T-helper 2 cell treated with Interferon-gamma antibody and Interleukin-4, amounts not matched to agents 5 μg/mL and 100 μg/mL, for 36 hours (primary cell): ENCODE measurements around the gene COL20A1.
"Not testable (repeated sequence)": the region's sequence is repeated elsewhere in the genome, so short reads cannot be mapped to it uniquely, and the experiment has no call there.

Experiments used
- DNase-seq: peaks from one replicate; pipeline ENCODE4 v3.0.0; 2021; ENCODE audit warnings: low spot score
- H3K27ac Mint-ChIP-seq: one replicate; pipeline ENCODE4 v1.8.0; 2021; ENCODE audit warnings: mild to moderate bottlenecking, mixed read lengths
- H3K27me3 Mint-ChIP-seq: one replicate; pipeline ENCODE4 v1.8.0; 2021; ENCODE audit warnings: low read depth, mixed read lengths
- H3K36me3 Mint-ChIP-seq: one replicate; pipeline ENCODE4 v1.8.0; 2021; ENCODE audit warnings: low read depth, mixed read lengths
- H3K4me1 Mint-ChIP-seq: one replicate; pipeline ENCODE4 v1.8.0; 2021; ENCODE audit warnings: low read depth, mixed read lengths
- H3K4me3 Mint-ChIP-seq: one replicate; pipeline ENCODE4 v1.8.0; 2022; ENCODE audit warnings: mild to moderate bottlenecking, moderate library complexity, mixed read lengths
- H3K9me3 Mint-ChIP-seq: one replicate; pipeline ENCODE4 v1.8.0; 2021; ENCODE audit warnings: mixed read lengths

The COL20A1 gene

DNA sequence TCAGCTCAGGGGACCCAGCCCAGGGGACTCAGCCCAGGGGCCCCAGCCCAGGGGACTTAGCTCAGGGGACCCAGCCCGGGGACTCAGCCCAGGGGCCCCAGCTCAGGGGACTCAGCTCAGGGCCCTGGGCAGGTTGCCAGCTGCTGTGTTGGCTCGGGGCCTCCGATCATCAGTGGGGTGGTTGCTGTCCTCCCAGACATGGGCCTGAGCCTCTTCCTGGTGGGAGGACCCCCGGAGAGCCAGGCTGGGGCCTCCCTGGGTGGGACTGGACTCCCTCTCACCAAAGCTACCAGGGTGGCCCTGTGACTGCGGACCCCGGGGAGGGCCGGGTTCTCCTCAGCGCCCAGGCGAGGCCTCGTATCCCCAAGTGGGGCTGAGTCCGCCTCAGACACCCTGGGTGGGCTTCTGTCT, 4.4 kb downstream of the COL20A1 start:
- peaks cover 9% of the 10 kb centered on the region for H3K27me3 Mint-ChIP-seq
- H3K27ac Mint-ChIP-seq, result no peak overlapping the region
- DNase-seq, result no peak
- no peak overlapping the region for H3K4me3 Mint-ChIP-seq
- no peaks in the 10 kb centered on the region for H3K36me3 Mint-ChIP-seq
- peaks cover 2% of the 10 kb centered on the region for H3K4me1 Mint-ChIP-seq
- H3K9me3 Mint-ChIP-seq, result no peaks in the 10 kb centered on the region

DNA sequence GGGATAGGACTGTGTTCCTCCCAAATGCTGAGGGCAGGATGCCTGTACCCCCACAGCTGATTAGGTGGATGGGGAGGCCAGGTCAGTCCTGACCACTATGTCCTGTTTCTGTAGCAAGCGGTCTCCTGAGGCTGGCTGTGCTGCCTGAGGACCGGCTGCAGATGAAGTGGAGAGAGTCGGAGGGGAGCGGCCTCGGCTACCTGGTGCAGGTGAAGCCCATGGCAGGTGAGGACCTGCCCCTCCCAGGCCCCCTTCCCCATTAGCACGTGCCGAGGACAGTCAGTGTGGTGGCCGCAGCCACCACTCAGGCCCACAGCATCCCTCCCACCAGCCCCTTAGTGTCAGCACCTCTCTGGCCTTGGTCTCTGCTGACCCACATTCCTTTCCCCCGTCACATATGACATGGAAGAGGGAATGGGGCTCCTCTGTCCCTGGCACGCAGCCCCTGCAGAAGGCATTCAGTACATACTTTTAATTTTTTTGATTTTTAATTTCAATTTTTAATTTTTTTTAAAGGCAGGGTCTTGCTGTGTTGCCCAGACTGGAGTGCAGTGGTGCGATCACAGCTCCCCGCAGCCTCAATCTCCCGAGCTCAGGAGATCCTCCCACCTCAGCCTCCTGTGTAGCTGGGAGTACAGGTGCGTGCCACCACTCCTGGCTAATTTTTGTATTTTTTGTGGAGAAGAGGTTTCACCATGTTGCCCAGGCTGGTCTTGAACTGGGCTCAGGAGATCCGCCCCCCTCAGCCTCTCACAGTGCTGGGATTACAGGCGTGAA, 5.0 kb downstream of the COL20A1 start:
- Mint-ChIP-seq H3K4me1 (peaks cover 2% of the 10 kb centered on the region), H3K9me3 (no peaks in the 10 kb centered on the region), H3K4me3 (no peak overlapping the region), H3K36me3 (no peaks in the 10 kb centered on the region), H3K27me3 (peaks cover 9% of the 10 kb centered on the region), H3K27ac (no peak overlapping the region)
- no peak for DNase-seq

DNA sequence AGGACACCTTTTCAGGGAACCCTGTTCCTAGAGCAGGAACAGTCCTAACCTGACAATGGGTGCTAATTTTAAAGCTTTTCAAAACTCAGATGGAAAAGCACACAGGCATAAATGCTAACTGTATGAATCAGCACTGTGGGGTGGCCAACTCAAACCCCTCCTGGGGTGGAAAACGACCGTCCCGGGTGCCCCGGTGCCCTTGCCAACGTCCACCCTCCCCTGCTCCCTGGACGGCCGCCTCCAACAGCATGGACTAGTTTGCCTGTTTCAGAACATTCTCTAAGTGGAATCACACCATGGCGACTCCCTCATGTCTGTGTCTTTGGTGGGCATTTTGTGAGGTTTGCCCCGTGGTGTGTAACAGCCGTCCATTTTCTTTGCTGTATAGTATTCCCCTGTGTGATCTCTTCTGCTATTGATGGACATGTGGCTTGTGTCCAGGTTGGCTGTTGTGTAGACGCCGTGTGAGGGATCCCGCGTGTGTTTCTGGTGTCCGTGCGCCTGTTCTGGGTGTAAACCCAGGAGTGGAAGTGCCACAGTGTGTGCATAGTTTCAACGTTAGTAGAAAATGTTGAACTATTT, 5.8 kb downstream of the COL20A1 start:
- H3K4me1 Mint-ChIP-seq, result peaks cover 2% of the 10 kb centered on the region
- H3K27ac Mint-ChIP-seq, result no peak overlapping the region
- peaks cover 9% of the 10 kb centered on the region for H3K27me3 Mint-ChIP-seq
- no peak overlapping the region for H3K4me3 Mint-ChIP-seq
- no peaks in the 10 kb centered on the region for H3K36me3 Mint-ChIP-seq
- no peaks in the 10 kb centered on the region for H3K9me3 Mint-ChIP-seq
- no peak for DNase-seq

DNA sequence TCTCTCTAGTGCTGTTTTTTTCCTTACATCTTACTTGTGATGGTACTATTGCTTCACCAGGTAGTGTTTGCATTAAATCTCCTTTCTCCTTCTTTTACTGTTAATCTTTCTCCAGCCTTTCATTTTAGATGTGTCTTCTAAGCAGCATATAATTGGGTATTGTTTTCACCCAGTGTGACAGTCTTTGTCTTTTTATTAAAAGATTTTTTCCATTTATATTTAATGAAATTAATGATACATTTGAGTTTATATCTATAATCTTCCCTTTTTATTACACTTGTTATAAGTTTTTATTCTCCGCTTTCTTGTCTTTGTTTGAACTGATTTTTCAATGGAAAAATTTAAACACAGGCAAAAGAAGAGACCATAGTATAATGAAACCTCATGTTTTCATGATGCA, 8.7 kb downstream of the COL20A1 start:
- DNase-seq, result no peak
- Mint-ChIP-seq H3K36me3 (no peaks in the 10 kb centered on the region), H3K4me1 (no peaks in the 10 kb centered on the region), H3K9me3 (no peaks in the 10 kb centered on the region), H3K4me3 (no peak overlapping the region), H3K27ac (no peak overlapping the region), H3K27me3 (no peaks in the 10 kb centered on the region)

DNA sequence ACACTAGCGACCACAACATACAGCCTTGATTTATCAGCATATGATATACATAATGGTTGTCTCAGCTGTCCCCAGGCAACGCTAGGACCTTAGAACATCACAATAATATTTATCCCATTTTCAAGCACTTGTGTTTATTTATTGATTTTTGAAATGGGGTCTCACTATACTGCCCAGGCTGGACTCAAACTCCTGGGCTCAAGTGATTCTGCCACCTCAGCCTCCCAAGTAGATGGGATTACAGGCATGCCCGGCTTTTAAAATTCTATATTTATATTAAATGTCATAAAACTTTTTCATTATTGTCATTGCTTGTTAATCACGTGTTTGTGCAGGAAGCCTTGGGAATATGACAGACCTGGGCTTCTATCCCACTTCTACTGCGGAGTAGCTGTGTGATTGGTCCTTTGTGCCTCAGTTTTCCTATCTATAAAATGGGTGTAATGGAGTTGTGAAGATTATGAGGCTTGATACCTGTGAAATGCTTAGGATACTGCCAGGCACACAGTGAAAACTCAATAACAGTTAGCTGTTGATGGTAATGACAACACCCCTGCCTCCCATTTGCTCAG, 10.2 kb downstream of the COL20A1 start:
- H3K9me3 Mint-ChIP-seq, result no peaks in the 10 kb centered on the region
- H3K4me1 Mint-ChIP-seq, result no peaks in the 10 kb centered on the region
- H3K4me3 Mint-ChIP-seq, result no peak overlapping the region
- H3K27me3 Mint-ChIP-seq, result no peaks in the 10 kb centered on the region
- H3K27ac Mint-ChIP-seq, result no peak overlapping the region
- H3K36me3 Mint-ChIP-seq, result no peaks in the 10 kb centered on the region
- DNase-seq, result no peak

DNA sequence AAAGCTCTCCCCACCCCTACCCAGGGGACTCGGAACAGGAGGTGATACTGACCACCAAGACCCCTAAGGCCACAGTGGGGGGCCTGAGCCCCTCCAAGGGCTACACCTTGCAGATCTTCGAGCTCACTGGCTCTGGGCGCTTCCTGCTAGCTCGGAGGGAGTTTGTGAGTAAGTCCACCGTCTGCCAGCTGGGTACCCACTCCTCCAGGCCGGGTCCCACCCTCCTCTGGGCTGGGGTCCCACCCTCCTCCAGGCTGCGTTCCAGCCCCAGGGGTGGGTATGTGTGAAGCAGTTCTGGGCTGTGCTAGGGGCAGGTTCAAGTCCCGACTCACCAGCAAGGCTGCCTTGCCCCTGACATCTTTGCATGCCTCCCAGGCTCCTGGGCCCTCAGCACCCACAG, 12.4 kb downstream of the COL20A1 start:
- DNase-seq, result no peak
- Mint-ChIP-seq H3K4me1 (no peaks in the 10 kb centered on the region), H3K9me3 (no peaks in the 10 kb centered on the region), H3K36me3 (no peaks in the 10 kb centered on the region), H3K27me3 (no peaks in the 10 kb centered on the region), H3K4me3 (no peak overlapping the region), H3K27ac (no peak overlapping the region)

DNA sequence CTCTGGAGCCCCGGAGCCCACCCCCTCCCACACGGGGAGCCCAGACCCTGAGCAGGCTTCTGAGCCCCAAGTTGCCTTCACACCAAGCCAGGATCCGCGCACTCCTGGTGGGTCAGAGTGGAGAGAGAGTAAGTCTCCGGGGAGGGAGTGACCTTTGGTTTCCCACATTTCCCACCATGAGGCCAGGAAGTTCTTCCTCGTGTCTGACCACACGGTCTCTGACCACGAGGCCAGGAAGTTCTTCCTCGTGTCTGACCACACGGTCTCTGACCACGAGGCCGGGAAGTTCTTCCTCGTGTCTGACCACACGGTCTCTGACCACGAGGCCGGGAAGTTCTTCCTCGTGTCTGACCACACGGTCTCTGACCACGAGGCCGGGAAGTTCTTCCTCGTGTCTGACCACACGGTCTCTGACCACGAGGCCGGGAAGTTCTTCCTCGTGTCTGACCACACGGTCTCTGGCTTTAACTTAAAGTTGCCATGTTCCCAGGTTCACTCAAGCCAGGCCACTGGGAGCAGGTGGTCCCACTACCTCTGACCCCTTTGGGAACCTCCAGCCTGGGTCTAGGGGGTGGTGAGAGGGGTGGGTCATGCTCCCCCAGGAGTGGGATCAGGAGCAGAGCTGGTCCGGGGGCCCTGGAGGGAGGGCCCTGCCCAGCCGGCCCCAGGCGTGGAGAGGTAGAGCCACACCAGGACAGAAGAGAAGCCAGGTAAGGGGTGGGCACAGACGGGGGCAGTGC, 13.1 kb downstream of the COL20A1 start:
- H3K4me1 Mint-ChIP-seq, DNase-seq, H3K4me3 Mint-ChIP-seq, H3K27ac Mint-ChIP-seq, H3K27me3 Mint-ChIP-seq, H3K36me3 Mint-ChIP-seq, H3K9me3 Mint-ChIP-seq: not testable (repeated sequence)

DNA sequence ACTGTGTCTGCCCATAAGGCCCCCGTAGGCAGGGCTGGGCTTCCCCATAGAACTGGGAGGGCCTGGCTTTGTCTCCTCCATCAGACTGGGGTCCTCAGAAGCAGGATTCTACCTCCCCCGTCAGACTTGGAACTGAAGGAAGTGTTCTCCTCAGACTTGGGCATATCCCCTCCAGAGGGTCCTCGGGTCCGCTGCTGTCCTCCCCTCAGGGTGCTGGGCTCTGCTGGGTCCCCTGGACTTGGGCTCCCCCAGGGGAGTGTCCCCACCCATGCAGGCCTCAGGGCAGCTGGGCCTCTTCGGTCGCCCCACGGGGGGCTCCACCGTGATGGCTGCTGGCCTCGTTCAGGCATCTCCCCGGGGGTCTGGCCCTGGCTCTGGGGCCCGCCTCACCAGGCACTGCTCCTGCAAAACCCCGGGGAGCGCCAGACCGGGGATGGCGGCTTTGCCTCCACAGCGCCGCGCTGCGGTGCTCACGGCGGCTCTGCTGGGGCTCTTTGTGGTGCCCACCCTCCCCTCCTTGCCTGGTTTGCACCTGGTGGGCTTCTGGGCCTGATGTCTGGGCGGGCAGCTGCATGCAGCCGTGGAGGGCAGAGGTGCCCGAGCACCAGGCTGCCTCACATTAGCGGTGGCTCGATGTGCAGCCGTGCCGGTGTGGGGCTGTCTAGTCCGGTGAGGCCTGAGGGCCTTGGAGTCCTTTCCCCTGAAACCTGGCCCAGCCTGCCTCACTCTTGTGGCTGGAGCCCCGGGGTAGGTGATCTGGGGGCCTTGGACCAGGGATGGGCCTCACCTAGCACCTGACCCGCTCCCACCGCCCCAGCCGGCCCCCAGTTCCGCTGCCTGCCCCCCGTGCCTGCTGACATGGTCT, 13.9 kb downstream of the COL20A1 start:
- Mint-ChIP-seq H3K36me3 (no peaks in the 10 kb centered on the region), H3K4me1 (no peaks in the 10 kb centered on the region)

DNA sequence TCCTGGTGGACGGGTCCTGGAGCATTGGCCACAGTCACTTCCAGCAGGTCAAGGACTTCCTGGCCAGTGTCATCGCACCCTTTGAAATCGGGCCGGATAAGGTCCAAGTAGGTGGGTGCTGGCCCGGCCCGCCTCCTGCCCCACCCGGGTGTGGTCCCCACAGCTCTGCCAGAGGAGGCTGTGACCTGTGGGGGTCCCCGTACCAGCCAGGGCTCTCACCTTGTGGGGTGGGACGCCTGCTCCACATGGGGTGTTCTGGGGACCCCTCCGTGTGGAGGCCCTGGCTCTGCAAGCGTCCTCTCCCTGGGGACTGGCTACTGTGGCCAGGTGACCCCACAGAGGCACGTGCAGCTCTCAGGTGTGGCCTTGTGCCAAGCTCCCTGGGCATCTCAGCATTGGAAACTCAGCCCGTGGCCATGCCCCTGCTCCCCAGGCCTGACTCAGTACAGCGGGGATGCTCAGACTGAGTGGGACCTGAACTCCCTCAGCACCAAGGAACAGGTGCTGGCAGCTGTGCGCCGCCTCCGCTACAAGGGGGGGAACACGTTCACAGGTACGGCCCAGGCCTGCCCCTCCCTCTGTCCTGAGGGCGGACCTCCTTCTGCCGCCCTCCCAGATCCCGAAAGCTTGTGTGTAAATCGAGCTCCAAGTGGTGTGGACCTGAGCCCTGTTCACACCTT, 14.7 kb downstream of the COL20A1 start:
- no peak for DNase-seq
- Mint-ChIP-seq H3K9me3 (no peaks in the 10 kb centered on the region), H3K27ac (no peak overlapping the region), H3K36me3 (no peaks in the 10 kb centered on the region), H3K27me3 (no peaks in the 10 kb centered on the region), H3K4me1 (no peaks in the 10 kb centered on the region), H3K4me3 (no peak overlapping the region)

More for the DNA sequence above, 13.9 kb downstream of the COL20A1 start:
- Mint-ChIP-seq H3K27me3 (no peaks in the 10 kb centered on the region), H3K9me3 (no peaks in the 10 kb centered on the region), H3K4me3 (no peak overlapping the region), H3K27ac (no peak overlapping the region)
- DNase-seq, result no peak

DNA sequence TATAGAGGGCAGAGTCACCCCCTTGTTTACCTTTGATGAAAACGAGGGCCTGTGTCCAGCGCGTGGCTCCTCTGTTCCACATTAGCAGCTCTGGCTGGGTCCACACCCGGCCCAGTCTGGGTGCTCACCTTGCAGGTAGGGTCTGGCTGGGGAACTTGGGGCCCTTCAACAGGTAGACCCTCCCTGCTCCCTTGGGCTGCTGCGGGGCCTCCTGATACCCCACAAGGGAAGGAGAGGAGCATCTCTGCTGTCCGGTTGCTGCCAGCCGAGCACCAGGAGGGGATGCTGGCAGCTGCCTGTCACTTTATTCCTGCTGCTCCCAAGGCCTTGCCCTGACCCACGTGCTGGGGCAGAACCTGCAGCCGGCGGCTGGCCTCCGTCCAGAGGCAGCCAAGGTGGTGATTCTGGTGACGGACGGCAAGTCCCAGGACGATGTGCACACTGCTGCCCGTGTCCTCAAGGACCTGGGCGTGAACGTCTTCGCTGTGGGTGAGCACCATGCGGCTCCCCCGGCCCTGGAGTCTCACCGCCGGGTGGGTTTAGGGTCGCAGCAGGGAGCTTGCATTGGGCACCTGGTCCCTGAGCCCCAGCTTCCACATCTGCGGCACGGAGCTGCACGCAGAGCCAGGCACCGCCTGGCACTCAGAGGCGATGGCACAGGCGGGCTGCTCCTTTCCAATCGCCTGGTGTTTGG, 15.4 kb downstream of the COL20A1 start:
- Mint-ChIP-seq H3K27ac (no peak overlapping the region), H3K4me3 (no peak overlapping the region), H3K36me3 (no peaks in the 10 kb centered on the region), H3K27me3 (no peaks in the 10 kb centered on the region), H3K9me3 (no peaks in the 10 kb centered on the region), H3K4me1 (no peaks in the 10 kb centered on the region)
- DNase-seq, result no peak

DNA sequence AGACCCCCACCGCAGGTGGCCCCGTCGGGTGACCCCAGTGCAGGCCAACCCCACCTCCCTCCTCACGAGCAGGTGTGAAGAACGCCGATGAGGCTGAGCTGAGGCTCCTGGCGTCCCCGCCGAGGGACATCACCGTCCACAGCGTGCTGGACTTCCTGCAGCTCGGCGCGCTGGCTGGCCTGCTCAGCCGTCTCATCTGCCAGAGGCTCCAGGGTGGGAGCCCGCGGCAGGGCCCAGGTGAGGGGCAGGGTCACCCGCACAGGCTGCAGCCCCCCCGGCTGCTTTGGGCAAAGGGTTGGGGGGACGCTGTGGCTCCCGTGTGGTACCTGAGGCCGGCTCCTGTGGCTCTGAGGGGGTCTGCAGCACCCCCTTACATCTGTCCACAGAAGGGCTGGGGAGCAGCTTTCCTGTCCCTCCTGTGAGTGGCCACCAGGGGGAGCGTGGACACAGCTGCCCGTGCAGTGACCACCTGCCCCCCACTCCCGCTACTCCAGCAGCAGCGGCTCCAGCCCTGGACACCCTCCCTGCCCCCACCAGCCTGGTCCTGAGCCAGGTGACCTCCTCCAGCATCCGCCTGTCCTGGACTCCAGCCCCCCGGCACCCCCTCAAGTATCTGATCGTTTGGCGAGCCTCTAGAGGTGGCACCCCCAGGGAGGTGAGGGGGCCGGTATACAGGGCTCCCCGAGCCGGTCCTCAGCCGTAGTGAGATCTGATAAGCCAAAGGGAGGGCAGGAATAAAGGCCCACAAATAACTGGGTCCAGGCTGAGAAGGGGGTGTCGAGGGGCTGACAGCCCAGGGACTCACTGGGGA, 16.5 kb downstream of the COL20A1 start:
- DNase-seq, result no peak
- Mint-ChIP-seq H3K4me3 (no peak overlapping the region), H3K9me3 (no peaks in the 10 kb centered on the region), H3K27me3 (no peaks in the 10 kb centered on the region), H3K27ac (no peak overlapping the region), H3K4me1 (no peaks in the 10 kb centered on the region), H3K36me3 (no peaks in the 10 kb centered on the region)

DNA sequence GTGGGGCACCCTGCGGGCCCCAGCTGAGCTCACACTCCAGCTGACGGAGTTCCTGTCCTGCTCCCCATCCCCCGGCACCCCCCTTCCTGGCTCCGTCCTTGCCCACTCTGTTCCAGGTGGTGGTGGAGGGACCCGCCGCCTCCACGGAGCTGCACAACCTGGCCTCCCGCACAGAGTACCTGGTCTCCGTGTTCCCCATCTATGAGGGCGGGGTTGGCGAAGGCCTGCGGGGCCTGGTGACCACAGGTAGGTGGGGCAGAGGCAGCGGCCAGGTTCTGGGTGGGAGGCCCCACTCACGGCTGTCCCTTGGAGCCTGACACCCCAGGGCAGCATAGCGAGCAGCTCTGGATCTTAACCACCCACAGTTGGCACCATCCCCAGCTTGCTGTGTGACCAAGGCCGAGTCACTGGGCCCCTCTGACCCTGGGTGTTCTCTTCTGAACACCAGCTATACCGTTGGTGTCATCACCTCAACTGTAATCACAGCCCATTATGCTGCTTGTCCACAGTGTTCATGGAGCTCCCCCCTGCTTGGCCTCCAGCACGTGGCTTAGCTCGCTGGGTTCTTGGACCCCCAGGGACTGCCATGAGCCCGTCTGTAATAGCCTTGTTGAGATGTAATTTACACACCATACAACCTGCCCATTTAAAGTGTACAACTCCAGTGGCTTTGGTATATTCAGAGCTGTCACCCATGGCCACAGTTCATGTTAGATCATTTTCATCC, 17.4 kb downstream of the COL20A1 start:
- Mint-ChIP-seq H3K27ac (no peak overlapping the region), H3K4me1 (no peaks in the 10 kb centered on the region), H3K9me3 (no peaks in the 10 kb centered on the region), H3K36me3 (no peaks in the 10 kb centered on the region), H3K4me3 (no peak overlapping the region), H3K27me3 (no peaks in the 10 kb centered on the region)
- DNase-seq, result no peak
